ENCODE measurements around the gene SCYGR4.

- no peak for TF ChIP-seq CTCF (IDR thresholded peaks at IDR 0.05; ENCODE audit: low read length)
- TF ChIP-seq EZH2 (IDR thresholded peaks at IDR 0.05; ENCODE audit: borderline replicate concordance, low read length) = no peak
Measured at GRCh38 chr2:227610123-227610522, 7.2 kb upstream of the SCYGR4 start.
